ENCODE results near the gene ARHGAP24.

- TF ChIP-seq CTCF (CRISPR knock-in tag; IDR thresholded peaks at IDR 0.05) (no peak), TAF1 (CRISPR knock-in tag; IDR thresholded peaks at IDR 0.05) (no peak), HDAC6 (IDR thresholded peaks at IDR 0.05; ENCODE audit: low read depth, low read length) (no peak), ZNF597 (CRISPR knock-in tag; IDR thresholded peaks at IDR 0.05) (no peak), BCLAF1 (IDR thresholded peaks at IDR 0.05) (no peak), ATF2 (CRISPR knock-in tag; IDR thresholded peaks at IDR 0.05) (no peak), KDM5A (IDR thresholded peaks at IDR 0.05; ENCODE audit: borderline replicate concordance, low read length) (no peak), RARG (CRISPR knock-in tag; IDR thresholded peaks at IDR 0.05; ENCODE audit: low read depth) (no peak)
These were observed 297.5 kb downstream of the ARHGAP24 start for GRCh38 chr4:85772470-85772869.

Data from HepG2 (cell line).